BE2C (cell line): ENCODE data around the gene PJA1.

Experiments used
- DNase-seq: peaks from one replicate; pipeline ENCODE4 v3.0.0-alpha.2; 2020
- H3K27me3 ChIP-seq: fragments of 250-450 bp; sonication (Bioruptor Pico); 2 replicates; pipeline ENCODE4 v1.5.1; 2020; ENCODE audit warnings: mild to moderate bottlenecking
- H3K36me3 ChIP-seq: fragments of 250-450 bp; sonication (Bioruptor Pico); 2 replicates; pipeline ENCODE4 v1.5.1; 2020; ENCODE audit warnings: mild to moderate bottlenecking
- H3K4me1 ChIP-seq: fragments of 250-450 bp; sonication (Bioruptor Pico); 2 replicates; pipeline ENCODE4 v1.5.1; 2020
- H3K4me3 ChIP-seq: 2 replicates; pipeline ENCODE4 v1.5.1; 2011; ENCODE audit warnings: low read depth, low read length
- H3K9me3 ChIP-seq: fragments of 250-450 bp; sonication (Bioruptor Pico); 2 replicates; pipeline ENCODE4 v1.5.1; 2020
- TF ChIP-seq, protein P1 (sequence below): IDR thresholded peaks from 2 replicates; pipeline ENCODE4 v1.5.1; 2012; ENCODE audit warnings: mild to moderate bottlenecking, low read depth, low read length

Gene PJA1

DNA sequence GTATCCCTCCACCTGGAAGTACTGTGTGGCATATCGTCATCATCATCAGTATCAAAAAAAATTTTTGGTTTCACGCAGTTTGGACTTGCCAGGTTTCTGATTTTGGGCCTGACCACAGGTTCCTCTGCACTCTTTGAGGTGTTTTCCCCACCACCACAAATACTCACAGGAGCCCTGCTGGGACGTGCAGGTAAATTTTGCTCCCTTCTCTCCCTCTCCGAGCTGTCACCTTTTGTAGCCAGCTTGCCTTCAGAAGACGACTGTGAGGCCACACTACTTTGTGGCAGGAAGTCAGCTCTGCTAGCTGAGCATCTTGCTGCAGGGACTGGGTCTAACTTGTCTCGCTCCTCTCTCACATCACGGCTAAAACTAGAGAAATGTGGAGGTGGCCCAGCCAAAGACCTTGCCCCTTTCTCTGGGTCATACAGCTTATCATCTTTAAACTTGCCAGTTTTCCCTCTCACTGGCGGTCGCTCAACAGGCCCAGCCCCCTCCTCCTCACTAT lies 2.8 kb downstream of the PJA1 start:
- no peaks in the 10 kb centered on the region for H3K9me3 ChIP-seq
- H3K36me3 ChIP-seq = no peaks in the 10 kb centered on the region
- no peak for DNase-seq
- no peaks in the 10 kb centered on the region for H3K4me1 ChIP-seq
- no peaks in the 10 kb centered on the region for H3K27me3 ChIP-seq
- TF ChIP-seq, protein P1, sequence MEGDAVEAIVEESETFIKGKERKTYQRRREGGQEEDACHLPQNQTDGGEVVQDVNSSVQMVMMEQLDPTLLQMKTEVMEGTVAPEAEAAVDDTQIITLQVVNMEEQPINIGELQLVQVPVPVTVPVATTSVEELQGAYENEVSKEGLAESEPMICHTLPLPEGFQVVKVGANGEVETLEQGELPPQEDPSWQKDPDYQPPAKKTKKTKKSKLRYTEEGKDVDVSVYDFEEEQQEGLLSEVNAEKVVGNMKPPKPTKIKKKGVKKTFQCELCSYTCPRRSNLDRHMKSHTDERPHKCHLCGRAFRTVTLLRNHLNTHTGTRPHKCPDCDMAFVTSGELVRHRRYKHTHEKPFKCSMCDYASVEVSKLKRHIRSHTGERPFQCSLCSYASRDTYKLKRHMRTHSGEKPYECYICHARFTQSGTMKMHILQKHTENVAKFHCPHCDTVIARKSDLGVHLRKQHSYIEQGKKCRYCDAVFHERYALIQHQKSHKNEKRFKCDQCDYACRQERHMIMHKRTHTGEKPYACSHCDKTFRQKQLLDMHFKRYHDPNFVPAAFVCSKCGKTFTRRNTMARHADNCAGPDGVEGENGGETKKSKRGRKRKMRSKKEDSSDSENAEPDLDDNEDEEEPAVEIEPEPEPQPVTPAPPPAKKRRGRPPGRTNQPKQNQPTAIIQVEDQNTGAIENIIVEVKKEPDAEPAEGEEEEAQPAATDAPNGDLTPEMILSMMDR = no peak
- no peak overlapping the region for H3K4me3 ChIP-seq

DNA sequence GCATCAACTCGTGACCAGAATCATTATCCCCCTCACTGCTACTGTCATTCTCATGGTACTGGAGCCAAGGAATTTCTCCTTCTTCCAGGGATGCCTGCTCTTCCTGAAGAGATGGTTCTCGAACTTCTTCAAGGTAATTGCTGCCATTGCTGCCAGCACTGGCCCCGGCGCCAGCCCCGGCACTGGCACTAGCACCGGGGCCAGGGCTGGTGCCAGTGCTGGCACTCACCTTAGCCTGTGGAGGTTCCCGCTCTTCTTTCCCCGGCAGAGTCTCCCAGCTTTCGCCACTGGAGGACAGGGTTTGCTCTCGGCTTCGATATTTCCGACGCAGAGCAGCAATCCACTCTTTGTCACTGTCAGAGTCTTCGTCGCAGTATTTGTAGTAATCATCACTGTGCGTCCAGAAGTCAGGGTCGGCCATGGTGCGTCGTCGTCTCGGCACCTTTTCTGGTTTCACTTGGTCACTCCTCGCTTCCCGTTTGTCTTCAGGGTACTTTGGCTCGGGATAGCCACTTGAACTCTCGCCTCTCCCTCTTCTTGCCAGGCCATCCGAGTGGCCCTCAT lies 3.4 kb downstream of the PJA1 start:
- no peaks in the 10 kb centered on the region for H3K9me3 ChIP-seq
- DNase-seq = no peak

DNA sequence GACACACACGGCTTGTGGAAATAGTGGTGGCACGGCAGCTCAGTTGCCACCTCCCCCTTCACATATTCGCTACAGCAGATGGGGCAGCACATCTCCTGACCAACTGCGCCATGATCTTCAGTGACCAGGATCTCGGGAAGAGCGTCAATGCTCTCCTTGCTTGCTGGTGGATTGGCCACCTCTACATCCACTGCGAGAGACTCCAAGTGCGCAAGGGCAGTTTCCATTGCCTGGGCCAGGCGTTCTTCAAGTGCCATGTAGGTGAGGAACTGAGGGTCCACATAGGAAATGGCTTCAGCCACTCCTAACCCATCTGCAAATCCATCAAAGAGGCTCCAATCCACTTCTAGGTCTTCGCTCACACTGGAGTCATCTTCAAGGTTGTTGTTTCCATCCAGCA lies 3.9 kb downstream of the PJA1 start:
- Histone ChIP-seq H3K27me3 (no peaks in the 10 kb centered on the region), H3K4me3 (no peak overlapping the region), H3K4me1 (no peaks in the 10 kb centered on the region), H3K9me3 (no peaks in the 10 kb centered on the region), H3K36me3 (no peaks in the 10 kb centered on the region)
- TF ChIP-seq, protein P1 = no peak
- DNase-seq = no peak

More for the DNA sequence above, 3.4 kb downstream of the PJA1 start:
- H3K36me3 ChIP-seq = no peaks in the 10 kb centered on the region
- TF ChIP-seq, protein P1 = no peak
- no peaks in the 10 kb centered on the region for H3K27me3 ChIP-seq
- H3K4me3 ChIP-seq = no peak overlapping the region
- no peaks in the 10 kb centered on the region for H3K4me1 ChIP-seq

DNA sequence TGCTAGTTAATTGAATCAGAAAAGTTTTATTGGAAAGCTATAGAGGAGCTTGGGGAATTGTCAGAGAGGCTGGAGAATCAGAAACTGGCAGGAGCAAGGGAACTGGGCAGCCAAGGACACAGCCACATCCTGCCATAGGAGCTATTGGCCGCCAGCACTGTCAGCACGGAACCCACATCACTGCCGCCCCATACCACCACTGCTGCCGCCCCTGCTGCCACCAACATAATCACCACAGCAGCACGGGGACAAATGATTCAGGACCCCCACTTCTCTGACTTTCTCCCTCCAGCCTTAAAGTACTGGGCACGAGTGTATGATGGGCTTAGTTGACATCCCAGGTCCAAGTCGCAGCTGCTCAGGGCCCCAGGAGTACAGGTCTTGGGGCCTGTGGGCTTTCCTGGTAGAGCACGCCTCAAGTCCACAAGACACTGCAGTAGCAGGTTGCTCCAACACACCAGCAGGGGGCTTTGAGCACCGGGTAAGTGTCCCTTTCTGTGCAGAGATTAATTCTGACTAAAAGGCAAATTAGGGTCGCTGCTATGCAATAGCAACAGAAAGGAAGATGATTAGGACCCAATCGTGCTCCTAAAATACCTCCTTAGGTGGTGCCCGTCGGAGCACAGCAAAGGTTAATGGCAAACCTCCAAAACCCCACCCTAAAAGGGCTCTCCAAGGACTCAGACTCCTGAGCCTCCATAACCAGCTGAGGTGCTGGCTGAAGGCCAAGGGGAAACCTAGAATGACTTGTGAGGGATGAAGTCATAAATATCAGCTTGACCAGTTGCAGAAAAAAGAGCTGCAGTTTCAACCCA lies 6.9 kb downstream of the PJA1 start:
- TF ChIP-seq, protein P1 = peak; percentile 76
- no peaks in the 10 kb centered on the region for H3K36me3 ChIP-seq
- H3K4me3 ChIP-seq = no peak overlapping the region; the same call in 1 of the 2 replicates
- H3K9me3 ChIP-seq = no peaks in the 10 kb centered on the region
- DNase-seq = peak; percentile 70
- H3K4me1 ChIP-seq = no peaks in the 10 kb centered on the region
- no peaks in the 10 kb centered on the region for H3K27me3 ChIP-seq

DNA sequence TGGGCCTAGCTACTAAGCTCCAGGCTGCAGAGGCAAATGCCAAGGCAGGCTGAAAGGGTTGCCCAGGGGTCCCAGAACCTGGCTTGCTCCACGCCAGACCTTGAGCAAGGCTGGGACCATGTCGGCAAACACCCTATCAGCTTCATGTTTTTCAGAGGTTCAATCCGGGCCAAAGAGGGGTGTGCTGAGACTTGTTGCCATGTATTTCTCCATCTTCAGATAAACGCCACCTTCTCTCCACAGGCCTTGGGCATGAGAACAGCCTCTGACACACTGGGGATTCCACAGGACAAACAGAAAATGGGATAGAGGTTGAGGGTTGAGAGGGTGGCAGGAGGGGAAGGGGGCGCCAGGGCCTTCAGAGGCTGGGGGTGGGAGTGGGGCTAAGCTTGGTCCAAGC lies 8.6 kb downstream of the PJA1 start:
- H3K27me3 ChIP-seq = no peaks in the 10 kb centered on the region
- no peak for DNase-seq
- no peaks in the 10 kb centered on the region for H3K4me1 ChIP-seq
- TF ChIP-seq, protein P1 = no peak
- H3K4me3 ChIP-seq = no peak overlapping the region
- H3K36me3 ChIP-seq = no peaks in the 10 kb centered on the region
- no peaks in the 10 kb centered on the region for H3K9me3 ChIP-seq
